GM18511 (cell line): ENCODE data around the gene PDE9A.

Source experiments
- ATAC-seq: cut with Tn5 transposase; IDR thresholded peaks from one replicate; pipeline ENCODE4 v1.9.1; 2021; ENCODE audit warnings: mild to moderate bottlenecking, moderate library complexity; ENCODE audit not compliant: unreplicated experiment

PDE9A gene

GRCh38 chr21:42753804-42754203 is 100.4 kb downstream of the PDE9A start:
- no peak for ATAC-seq

- ATAC-seq, result no peak
Observed at GRCh38 chr21:42754270-42754933, 101.0 kb downstream of the PDE9A start.

GRCh38 chr21:42755031-42755665 is 101.7 kb downstream of the PDE9A start:
- no peak for ATAC-seq

- no peak for ATAC-seq
Observed at GRCh38 chr21:42755766-42756579, 102.6 kb downstream of the PDE9A start.

GRCh38 chr21:42756580-42757250 is 103.3 kb downstream of the PDE9A start:
- ATAC-seq, result no peak

- ATAC-seq, result no peak
Observed at GRCh38 chr21:42757422-42757821, 104.0 kb downstream of the PDE9A start.

- ATAC-seq, result no peak
Observed at GRCh38 chr21:42757826-42758655, 104.6 kb downstream of the PDE9A start.

GRCh38 chr21:42758721-42759593 is 105.5 kb downstream of the PDE9A start:
- ATAC-seq, result no peak

GRCh38 chr21:42759594-42759927 is 106.1 kb downstream of the PDE9A start:
- no peak for ATAC-seq

GRCh38 chr21:42760361-42760950 is 107.0 kb downstream of the PDE9A start:
- no peak for ATAC-seq

GRCh38 chr21:42760951-42761751 is 107.7 kb downstream of the PDE9A start:
- ATAC-seq, result no peak

GRCh38 chr21:42761776-42762335 is 108.4 kb downstream of the PDE9A start:
- ATAC-seq, result no peak

GRCh38 chr21:42763581-42764442 is 110.4 kb downstream of the PDE9A start:
- ATAC-seq, result no peak

GRCh38 chr21:42764443-42764760 is 111.0 kb downstream of the PDE9A start:
- no peak for ATAC-seq

GRCh38 chr21:42764883-42765282 is 111.5 kb downstream of the PDE9A start:
- ATAC-seq, result no peak

GRCh38 chr21:42765656-42766055 is 112.2 kb downstream of the PDE9A start:
- ATAC-seq, result no peak
